NCI-H2171 (cell line): ENCODE measurements around the gene ZNG1A.
"Not testable (repeated sequence)": the region's sequence is repeated elsewhere in the genome, so short reads cannot be mapped to it uniquely, and the experiment has no call there.

Experiments
- DNase-seq: peaks from one replicate; lab custom pipeline; 2025; lab: John Stamatoyannopoulos, UW

Gene ZNG1A

DNA sequence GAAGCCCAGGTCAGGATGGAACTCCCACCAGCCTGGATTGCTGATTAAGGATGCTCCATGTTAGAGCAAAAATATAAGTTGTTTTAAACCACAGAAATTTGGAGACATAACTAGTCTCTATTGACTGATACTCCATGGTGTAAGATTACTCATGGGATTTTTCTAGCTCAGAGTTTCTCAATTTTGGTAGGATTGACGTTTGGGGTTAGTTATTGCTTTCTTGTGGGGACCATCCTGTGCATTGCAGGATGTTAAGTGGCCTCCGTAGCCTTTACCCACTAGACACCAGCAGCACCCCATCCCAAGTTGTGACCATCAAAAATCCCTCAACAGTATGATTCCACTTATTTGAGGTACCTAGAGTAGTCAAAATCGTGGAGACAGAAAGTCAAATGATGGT, 80.1 kb downstream of the ZNG1A start:
- not testable (repeated sequence) for DNase-seq

- DNase-seq = not testable (repeated sequence)
These were observed 83.9 kb downstream of the ZNG1A start for GRCh38 chr9:94992-95391.

- not testable (repeated sequence) for DNase-seq
These were observed 84.5 kb downstream of the ZNG1A start for GRCh38 chr9:94323-94722.

DNA sequence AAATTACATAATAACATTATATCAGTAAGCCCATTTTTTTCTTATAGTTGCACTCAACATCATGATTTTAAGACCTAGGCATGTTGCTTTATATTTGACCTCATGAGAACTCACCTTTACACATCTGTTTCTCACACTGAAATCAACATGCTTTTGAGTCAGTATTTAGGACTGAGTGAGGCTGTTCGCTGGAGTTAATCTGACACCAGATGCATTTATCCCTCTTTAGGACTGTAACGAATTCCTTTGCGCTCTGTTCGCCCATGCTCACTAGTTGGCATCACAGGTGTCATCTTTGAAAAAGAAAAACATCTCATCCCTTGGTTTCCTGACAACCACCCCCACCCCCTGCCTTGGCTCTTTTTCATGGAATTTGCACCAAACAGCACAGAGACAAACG, 84.9 kb downstream of the ZNG1A start:
- DNase-seq = not testable (repeated sequence)

GRCh38 chr9:90851-91250, 88.0 kb downstream of the ZNG1A start:
- DNase-seq = not testable (repeated sequence)

- not testable (repeated sequence) for DNase-seq
These were observed 90.3 kb downstream of the ZNG1A start for GRCh38 chr9:88396-89037.

- DNase-seq = not testable (repeated sequence)
These were observed 91.0 kb downstream of the ZNG1A start for GRCh38 chr9:87860-88259.

DNA sequence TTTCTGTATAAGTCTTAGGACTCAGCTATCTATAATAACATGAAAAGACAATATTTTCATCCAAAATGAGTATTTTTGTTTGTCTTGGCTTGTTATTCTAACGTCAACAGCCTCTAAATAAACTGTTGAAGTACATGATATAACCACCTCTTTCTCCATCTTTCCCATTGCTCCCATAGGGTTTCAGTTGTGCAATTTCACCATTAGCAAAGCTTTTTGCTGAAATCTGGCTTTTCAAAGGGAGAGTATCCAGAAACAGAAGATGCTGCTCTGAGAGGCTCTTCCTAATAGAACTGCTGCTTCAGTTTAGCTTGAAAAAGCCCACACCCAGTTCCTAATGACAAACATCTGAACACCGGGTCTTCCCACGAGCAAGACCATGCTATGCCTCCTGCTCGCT, 91.8 kb downstream of the ZNG1A start:
- not testable (repeated sequence) for DNase-seq

GRCh38 chr9:86697-87096, 92.2 kb downstream of the ZNG1A start:
- not testable (repeated sequence) for DNase-seq

DNA sequence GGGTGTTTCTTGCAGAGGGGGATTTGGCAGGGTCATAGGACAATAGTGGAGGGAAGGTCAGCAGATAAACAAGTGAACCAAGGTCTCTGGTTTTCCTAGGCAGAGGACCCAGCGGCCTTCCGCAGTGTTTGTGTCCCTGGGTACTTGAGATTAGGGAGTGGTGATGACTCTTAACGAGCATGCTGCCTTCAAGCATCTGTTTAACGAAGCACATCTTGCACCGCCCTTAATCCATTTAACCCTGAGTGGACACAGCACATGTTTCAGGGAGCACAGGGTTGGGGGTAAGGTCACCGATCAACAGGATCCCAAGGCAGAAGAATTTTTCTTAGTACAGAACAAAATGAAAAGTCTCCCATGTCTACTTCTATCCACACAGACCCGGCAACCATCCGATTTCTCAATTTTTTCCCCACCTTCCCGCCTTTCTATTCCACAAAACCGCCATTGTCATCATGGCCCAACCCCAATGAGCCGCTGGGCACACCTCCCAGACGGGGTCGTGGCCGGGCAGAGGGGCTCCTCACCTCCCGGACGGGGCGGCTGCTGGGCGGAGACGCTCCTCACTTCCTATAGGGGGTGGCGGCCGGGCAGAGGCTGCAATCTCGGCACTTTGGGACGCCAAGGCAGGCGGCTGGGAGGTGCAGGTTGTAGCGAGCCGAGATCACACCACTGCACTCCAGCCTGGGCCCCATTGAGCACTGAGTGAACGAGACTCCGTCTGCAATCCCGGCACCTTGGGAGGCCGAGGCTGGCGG, 95.7 kb downstream of the ZNG1A start:
- DNase-seq = not testable (repeated sequence)

GRCh38 chr9:78333-78732, 100.5 kb downstream of the ZNG1A start:
- DNase-seq = not testable (repeated sequence)

GRCh38 chr9:76389-76788, 102.5 kb downstream of the ZNG1A start:
- not testable (repeated sequence) for DNase-seq

DNA sequence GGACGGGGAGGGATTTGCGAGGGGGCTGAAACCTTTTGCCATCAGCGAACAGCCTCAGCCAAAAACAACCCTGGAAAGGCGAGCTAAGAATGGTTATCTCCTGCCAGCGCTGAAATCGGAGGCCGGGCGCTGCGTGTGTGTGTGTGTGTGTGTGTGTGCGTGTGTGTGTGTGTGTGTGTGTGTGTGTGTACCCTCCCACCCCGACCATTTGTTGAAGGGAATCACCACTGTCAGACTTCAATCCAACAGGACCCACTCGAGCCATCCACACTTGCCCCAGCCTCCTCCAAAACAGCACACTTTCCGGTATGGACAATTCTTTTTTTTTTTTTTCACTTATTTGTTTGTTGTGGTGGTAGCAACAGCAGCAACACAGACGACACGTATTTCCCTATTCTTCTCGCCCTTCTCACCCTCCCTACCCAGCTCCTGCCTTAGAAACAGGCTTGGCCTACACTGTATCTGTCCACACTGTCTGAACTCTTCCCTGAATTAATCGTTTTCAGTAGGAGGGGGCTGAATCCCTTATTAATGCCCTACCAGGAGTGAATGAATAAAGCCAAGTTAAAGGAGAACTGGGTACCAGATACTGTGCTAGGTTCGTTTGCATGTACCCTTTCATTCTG, 104.8 kb downstream of the ZNG1A start:
- not testable (repeated sequence) for DNase-seq

DNA sequence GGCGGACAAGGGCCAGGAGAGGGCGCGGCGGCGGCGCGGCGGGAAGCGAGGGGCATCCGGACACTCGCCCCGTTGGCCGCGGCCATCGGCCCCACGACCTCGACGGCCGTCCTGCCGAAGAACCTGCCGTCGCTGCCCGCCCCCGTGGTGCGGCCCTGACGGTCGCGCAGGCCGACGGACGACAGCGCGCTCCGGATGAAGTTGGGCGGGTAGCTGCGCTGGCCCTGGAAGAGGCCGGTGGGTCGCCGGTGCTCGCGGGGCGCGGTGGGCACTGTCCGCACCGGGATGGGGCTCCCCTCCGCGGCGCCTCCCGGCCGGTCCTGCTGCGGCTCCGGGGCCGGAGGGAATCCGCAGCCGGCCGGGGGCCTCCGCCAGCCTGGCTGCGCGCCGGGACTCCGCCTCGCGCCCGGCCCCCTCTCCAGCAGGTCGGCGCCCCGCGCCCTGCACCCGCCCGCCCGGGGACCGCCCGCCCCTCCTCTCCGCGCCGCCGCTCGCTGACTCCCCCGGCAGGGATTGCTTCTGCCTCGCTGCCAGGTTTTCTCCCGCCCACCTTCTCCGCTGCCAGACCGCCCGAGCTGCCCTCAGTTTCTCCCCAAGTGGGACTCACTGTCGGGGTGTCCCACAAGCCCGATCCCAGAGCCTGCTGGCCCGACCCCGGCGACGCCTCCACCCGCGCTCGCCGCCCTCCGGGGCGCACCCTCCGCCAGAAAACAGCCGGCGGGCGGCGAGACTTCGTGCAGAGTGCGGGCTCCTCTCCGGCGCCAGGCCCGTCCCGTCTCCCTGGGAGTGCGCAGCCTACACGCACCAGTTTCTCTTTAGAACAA, 105.6 kb downstream of the ZNG1A start:
- peak; percentile 13 for DNase-seq
